ENCODE measurements around the gene WAPL.
"Not testable (repeated sequence)": the region's sequence is repeated elsewhere in the genome, so short reads cannot be mapped to it uniquely, and the experiment has no call there.

WAPL gene, protein sequence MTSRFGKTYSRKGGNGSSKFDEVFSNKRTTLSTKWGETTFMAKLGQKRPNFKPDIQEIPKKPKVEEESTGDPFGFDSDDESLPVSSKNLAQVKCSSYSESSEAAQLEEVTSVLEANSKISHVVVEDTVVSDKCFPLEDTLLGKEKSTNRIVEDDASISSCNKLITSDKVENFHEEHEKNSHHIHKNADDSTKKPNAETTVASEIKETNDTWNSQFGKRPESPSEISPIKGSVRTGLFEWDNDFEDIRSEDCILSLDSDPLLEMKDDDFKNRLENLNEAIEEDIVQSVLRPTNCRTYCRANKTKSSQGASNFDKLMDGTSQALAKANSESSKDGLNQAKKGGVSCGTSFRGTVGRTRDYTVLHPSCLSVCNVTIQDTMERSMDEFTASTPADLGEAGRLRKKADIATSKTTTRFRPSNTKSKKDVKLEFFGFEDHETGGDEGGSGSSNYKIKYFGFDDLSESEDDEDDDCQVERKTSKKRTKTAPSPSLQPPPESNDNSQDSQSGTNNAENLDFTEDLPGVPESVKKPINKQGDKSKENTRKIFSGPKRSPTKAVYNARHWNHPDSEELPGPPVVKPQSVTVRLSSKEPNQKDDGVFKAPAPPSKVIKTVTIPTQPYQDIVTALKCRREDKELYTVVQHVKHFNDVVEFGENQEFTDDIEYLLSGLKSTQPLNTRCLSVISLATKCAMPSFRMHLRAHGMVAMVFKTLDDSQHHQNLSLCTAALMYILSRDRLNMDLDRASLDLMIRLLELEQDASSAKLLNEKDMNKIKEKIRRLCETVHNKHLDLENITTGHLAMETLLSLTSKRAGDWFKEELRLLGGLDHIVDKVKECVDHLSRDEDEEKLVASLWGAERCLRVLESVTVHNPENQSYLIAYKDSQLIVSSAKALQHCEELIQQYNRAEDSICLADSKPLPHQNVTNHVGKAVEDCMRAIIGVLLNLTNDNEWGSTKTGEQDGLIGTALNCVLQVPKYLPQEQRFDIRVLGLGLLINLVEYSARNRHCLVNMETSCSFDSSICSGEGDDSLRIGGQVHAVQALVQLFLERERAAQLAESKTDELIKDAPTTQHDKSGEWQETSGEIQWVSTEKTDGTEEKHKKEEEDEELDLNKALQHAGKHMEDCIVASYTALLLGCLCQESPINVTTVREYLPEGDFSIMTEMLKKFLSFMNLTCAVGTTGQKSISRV (N-terminal part only)

DNA sequence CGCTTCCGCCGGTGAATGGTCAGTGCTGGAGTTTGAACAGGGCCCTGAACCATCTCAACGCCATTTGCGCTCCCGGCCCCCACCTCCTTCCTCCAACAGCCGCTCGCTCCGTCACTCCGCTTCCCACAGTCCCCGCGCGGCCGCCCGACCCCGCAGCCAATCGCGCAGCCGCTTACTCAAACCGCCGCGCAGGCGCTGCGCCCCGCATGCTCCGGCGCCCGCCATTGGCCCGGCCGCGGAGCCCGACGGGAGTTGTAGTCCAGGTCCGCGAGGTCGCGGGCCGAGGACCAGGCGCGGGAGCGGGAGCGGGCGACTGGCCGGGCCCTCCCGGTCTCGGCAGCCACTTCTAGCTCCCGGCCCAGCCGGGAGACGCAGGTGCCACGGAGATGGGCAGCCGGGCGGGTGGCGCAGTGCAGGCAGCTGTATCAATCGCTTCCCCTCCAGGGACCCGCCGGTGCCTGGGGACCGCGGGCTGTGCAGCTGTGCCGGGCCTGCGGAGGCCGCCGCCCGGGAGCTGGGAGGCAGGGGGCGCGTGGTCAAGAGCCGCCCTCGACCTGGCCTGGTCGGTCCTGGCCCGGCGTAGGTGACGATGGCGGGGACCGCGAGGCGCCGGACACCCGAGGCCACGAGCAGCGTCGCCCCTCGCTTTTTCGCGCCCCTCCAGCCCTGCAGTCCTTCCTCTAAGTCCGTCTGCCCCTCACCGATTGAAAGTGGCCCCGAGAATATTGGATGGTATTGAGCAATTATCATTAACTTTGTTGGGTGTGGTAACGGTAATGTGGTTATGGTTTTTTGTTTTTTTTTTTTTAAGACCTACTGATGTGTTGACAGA lies at the start of gene WAPL:
Gene WAPL, minus strand, starts transcription at position 115 of the 832 bp plus-strand sequence. CDS start 3,723 bp downstream, outside the sequence.
- peak; percentile 97 for DNase-seq

DNA sequence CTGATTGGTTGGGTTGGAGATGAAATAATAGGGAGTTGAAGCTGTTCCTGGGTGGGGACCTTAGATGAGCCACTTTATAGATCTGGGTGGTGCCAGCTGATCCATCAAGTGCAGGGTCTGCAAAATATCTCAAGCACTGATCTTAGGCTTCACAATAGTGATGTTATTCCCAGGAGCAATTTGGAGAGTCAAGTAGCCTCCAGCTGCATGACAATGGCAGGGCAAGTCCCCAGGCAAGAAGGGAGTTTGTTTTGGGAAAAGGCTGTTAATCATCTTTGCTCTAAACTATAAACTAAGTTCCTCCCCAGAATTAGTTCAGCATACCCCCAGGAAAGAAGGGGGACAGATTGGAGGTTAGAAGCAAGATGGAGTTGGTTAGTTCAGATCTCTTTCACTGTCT lies 47.7 kb upstream of the WAPL start:
- no peak for DNase-seq

DNA sequence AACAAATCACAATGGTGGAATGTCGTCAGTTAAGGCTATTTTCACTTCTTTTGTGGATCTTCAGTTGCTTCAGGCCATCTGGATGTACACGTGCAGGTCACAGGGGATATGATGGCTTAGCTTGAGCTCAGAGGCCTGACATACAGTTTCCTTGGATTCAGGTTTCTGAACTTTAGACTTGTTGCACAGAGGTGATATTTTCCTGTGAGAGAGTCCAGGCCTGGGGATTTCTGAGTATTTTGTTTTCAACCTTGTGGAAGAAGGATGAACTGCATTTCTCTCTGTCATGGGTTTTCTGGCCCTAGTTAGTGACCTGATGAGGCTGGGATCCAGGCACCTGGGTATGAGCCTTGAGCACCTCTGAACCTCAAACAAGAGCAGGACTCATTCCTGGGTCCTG lies 44.9 kb upstream of the WAPL start:
- DNase-seq = not testable (repeated sequence)

DNA sequence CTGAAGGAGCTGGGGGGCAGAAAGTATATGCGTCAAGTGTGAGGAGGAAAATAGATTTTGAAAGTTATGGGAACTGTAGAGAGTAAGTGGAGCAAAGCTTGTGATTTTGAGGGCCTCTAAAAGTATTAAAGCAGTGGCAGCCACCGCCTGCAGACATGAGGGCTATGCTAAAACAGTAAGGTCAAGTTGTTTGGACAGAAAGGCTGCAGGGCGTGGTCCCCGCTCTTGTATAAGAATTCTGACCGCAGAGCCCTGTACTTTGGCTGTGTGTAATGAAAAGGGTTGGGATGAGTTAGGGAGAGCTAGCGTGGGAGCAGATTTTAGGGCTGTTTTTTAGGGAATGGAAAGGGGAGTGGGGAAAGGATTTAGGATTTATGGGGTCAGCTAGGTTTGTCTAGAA lies 41.7 kb upstream of the WAPL start:
- not testable (repeated sequence) for DNase-seq

DNA sequence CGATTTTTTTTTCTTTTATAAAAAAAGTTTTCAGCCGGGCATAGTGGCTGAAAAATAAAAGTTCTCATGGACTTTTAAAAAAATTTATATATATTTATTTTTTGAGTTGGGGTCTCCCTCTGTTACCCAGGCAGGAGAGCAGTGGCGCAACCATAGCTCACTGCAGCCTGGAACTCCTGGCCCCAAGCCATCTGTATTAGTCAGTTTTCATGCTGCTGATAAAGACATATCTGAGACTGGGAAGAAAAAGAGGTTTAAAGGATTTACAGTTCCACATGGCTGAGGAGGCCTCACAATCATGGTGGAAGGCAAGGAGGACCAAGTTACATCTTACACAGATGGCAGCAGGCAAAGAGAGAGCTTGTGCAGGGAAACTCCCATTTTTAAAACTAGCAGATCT lies 37.1 kb upstream of the WAPL start:
- DNase-seq = not testable (repeated sequence)

DNA sequence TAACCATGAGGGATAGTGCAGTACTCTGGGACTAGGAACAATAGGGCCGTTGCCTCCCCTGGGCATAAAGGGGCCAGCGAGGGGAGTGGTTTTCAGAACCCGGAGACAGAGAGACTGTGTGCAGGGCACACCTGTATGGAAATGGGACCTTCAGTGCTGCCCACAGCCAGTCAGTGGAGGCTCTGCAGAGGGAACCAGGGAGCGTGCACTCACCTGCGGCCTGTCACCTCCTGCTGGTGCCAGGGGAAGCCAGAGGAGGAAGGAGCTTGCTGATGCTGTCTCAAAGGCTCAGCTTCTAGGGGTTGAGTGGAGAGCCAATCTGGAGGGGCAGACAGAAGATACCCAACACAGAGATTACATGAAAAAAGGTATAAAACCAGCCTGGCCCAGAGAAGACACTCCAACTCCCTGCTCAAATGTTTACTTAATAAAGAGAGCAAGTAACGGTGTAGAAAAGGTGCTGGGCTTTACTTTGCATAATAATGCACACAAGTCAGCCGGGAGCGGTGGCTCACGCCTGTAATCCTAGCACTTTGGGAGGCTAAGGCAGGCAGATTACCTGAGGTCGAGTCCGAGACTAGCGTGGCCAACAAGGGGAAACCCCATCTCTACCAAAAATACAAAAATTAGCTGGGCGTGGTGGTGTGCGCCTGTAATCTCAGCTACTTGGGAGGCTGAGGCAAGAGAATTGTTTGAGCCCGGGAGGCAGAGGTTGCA lies 35.5 kb upstream of the WAPL start:
- DNase-seq = peak; percentile 91

DNA sequence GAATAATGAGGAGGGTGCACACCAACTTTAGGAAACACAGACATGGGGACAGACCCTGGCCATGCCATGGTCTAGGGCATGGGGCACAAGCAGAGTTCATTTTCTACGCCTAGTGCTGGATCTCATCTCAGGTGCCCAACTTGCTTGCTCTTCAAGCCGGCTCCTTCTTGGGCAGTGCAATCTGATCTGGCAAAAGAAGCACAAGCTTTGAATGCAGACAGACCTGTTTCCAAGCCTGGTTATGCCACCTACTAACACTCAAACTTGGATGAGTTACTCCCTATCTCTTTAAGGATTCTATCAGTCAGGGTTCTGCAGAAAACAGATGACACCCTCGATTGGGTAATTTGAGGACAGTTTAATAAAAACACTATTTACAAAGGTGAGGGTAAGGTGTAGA lies 34.9 kb upstream of the WAPL start:
- DNase-seq = peak; percentile 74

DNA sequence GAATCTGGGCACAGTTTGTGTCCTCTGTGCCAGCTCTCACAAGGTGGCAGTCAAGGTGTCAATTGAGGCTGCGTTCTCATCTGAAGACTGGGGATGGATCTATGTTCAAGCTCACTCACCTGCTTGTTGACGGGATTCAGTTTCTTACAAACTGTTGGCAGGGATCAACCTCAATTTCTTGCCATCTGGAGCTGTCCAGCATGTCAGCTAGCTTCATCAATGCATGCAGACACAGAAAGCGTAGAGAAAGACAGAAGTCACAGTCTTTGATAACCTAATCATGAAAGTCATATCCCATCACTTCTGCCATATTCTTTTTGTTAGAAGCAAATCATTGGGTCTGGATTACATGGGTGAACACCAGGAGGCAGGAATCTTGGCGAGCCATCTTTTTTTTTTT lies 32.0 kb upstream of the WAPL start:
- no peak for DNase-seq

DNA sequence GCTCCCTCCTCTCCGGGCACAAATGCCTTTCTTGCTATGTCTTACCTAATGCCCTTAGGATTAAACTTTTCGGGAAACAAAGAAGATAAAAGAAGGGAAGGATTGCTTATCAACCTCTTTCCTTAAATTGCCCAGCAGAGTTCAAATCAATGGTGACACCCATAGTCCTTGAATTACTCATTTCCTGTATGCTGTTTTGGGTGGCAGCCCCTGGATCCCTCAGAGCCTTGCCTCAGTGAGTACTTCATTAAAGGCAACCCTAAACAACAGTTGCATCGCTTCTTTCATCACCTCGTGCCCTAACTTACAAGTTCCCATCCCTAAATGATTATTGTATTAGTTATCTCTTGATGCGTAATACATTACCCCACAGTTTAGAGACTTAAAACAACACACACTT lies 31.6 kb upstream of the WAPL start:
- DNase-seq = no peak

DNA sequence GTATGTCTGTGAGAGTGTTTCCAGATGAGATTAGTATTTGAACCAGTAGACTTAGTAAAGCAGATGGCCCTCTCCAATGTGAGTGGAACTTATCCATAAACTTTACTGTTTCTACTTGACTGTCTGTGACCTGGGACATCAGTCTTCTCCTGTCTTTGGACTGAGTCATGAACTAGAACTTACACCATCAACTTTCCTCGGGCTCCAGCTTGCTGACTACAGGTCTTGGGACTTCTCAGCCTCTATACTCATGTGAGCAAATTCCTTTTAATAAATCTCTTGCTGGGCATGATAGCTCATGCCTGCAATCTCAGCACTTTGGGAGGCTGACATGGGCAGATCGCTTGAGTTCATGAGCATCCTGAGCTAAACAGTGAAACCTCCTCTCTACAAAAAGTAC lies 25.7 kb upstream of the WAPL start:
- DNase-seq = no peak

DNA sequence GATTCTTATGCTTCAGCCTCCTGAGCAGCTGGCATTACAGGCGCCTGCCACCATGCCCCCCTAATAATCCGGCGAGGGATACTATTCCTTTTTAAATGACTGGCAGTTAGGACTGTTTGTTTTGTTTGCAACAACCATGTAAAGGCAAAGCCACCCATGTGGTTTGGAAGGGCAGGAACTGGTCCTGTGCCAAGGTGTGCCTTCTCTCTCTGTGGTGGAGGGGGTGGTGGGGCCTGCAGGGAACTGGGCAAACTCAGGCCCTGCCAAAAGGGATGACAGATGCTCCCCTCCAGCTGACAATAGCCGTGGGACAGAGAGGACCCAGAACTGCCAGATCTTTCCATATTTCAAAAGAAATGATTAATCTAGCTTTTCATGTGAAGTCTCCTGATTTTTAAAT lies 23.5 kb upstream of the WAPL start:
- DNase-seq = no peak

DNA sequence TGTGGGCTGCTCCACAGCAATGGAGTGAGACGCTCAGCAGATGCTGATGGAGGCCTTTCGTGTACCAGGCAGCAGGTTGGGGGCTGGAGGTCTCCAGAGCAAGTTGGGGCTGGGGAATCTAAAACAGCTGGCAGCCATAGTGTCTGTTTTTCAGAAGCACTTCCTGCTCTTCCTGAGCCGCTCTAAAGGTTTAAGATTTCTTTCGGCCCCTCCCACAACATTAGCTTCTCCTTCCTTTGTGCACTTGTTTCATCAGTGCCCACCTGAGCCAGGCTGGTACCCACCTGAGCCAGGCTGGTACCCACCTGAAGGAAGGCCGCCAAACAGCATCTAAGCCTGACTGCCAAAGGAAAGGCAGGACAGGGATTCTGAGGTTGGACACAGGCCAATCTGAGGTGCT lies 18.4 kb upstream of the WAPL start:
- no peak for DNase-seq

DNA sequence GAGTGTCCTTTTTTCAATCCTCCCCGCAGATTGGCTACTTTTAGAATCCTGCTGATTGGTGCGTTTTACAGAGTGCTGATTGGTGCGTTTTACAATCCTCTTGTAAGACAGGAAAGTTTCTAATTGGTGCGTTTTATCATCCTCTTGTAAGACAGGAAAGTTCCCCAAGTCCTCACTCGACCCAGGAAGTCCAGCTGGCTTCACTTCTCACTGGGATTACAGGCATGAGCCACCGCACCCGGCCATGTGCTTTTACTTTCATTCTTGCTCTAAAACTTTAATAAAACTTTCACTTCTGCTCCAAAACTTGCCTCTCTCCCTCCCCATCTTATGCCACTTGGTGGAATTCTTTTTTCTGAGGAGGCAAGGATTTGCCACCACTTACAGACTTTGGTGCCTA lies 17.0 kb upstream of the WAPL start:
- DNase-seq = no peak

DNA sequence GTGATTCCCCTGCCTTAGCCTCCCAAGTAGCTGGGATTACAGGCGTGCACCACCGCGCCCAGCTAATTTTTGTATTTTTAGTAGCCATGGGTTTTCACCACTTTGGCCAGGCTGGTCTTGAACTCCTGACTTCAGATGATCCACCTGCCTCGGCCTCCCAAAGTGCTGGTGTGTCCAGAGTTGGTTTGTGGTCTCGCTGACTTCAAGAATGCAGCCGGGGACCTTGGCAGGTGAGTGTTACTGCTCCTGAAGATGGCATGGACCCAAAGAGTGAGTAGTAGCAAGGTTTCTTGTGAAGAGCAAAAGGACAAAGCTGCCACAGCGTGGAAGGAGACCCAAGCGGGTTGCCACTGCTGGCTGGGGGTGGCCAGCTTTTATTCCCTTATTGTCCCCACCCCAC lies 16.4 kb upstream of the WAPL start:
- not testable (repeated sequence) for DNase-seq

DNA sequence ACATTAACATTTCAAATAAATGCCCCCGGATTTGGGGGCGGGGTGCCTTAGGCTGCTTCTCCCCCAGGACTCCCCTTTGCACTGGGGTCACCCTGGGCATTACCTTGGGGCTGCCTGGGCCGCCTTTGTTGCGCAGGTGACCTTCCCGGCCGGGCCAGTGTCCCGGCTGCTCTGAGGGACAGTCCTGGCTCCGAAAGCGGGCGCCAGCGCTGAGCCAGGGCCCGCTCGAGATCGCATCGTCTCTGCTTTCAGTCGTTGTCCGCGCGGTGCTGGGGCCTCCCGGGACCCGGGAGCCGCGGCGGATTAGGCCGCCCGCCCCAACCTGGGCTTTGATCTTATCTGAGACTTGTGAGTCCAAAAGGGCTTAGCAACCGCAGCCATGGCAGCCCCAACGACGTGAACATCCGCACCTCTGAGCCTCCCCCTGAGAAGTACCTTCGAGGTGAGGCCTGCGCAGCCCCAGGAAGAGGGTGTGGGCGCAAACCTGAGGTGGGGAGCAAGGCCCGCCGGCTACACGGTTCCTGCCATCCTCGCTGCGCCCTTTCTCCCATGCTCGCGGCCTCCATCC lies 14.8 kb upstream of the WAPL start:
- no peak for DNase-seq

DNA sequence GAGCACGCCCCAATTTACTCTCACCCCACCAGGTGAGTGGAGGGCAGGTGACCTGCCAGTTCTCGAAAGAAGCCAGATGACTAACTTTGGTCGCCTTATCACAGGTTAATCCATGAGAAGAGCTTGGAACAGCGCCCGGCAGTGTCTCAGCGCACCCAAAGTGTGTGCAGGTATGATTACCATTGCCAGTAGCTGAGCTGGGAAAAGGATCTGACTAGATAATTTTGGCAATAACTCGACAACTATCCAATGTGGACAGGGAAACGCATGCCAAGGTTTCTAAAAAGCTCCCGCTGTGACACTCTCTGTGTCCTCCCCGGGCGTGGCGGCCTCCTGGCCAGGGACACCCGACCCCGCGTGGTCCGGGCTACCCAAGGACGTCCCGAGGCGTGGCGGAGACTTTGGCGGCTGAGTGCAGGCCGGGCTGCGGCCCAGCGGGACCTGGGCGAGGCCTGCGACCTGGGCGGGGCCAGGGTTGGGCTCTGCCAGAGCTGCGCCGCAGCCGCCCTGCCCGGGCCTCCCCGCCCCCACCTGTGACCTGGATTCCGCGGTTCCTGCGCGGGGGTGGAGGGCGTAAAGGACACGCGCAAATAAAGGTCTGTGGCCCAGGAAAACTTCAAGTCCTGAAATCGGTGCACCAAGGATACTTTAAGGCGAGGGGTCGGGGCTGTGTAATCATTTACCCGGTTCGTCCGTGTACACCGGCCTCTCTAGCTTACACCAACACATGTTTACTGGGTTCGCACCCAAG lies 13.7 kb upstream of the WAPL start:
- DNase-seq = peak; percentile 82

DNA sequence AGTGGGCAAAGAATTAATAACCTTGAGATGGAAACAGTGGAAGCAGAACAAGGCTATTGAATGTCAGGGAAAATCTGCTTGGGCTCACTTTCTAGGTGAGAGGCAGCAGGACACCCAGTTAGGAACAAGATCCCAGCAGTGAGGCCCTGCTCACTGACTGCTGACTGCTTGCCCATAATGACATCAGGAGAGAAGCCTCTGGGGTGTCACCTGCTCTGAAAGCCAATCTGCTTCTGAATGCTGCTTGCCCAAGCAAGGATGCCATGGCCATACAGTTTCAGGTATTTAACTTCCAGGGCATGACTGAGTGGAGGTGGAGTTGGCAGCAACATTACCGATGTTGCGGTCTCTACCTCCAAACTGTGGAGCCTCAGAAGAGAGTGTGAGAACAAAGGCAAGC lies 11.7 kb upstream of the WAPL start:
- DNase-seq = peak; percentile 12

DNA sequence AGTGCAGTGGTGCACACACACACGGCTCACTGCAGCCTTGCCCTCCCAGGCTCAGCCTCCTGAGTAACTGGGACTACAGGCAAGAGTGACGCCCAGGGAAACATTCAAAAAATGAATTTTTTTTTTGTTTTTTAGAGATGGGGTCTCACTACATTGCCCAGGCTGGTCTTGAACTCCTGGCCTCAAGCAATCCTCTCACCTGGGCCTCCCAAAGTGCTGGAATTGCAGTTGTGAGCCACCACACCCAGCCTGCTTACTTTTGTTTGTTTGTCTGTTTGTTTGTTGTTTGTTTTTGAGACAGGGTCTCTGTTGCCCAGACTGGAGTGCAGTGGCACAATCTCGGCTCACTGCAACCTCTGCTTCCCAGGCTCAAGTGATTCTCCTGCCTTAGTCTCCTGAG lies 7.1 kb upstream of the WAPL start:
- not testable (repeated sequence) for DNase-seq

DNA sequence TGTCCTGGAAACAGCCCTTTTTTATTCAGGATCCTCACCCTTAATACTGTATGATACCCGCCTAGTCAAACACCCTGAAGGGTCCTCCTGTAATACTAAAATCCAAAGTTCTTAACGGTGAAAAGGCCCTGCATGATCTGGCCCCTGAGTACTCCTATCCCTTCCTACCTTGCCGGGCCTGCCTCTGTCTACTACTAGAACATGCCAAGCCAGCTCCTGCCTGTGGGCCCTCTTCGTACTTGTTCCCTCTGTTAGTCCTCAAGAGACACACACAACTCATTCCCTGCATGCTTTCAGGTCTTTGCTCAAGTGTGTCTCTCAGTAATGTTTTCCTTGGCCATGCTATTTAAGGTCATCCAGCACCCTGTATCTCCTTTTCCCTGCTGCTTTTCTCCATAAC lies 5.0 kb upstream of the WAPL start:
- no peak for DNase-seq

DNA sequence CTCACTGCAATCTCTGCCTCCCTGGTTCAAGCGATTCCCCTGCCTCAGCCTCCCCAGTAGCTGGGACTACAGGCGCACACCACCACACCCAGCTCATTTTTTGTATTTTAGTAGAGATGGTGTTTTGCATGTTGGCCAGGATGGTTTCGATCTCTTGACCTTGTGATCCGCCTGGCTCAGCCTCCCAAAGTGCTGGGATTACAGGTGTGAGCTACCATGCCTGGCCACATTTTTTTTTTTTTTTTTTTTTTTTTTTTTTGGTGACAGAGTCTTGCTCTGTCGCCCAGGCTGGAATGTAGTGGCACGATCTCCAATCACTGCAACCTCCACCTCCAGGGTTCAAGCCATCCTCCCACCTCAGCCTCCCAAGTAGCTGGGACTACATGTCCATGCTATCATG lies 4.1 kb upstream of the WAPL start:
- DNase-seq = not testable (repeated sequence)

Data from DMS53 (cell line).